ENCODE measurements around the gene SIGLEC15. TPM values are rescaled to one million over a fixed set of nuclear protein-coding genes. Genes with fewer than 3 reads are reported as not detected.

The SIGLEC15 gene
- total and polyA plus RNA-seq, 10 of the 15 experiments (the other 5 are each of a cell fraction or from before 2014, with no cell fraction given): 0.09 to 0.45 TPM; not detected in 8

DNA sequence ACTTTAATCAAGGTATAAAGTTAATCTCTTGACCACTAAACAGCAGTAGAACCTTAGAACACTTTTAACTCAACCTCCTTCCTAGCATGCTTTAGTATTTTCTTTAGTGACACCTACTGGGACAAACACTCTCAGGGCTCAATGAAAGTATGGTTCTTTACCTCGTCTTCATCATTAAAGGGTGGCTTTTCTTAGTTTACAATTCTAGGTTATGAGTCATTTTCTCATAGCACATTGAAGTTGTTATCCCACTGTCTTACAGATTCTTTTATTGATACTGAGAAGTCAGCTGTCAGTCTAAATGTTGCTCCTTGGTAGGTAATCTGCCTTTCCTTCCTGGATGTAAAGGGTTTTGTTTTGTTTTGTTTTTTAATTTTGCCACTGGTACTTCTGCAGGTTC is 38.0 kb downstream of the SIGLEC15 start (continued):
- TF ChIP-seq, protein P1, sequence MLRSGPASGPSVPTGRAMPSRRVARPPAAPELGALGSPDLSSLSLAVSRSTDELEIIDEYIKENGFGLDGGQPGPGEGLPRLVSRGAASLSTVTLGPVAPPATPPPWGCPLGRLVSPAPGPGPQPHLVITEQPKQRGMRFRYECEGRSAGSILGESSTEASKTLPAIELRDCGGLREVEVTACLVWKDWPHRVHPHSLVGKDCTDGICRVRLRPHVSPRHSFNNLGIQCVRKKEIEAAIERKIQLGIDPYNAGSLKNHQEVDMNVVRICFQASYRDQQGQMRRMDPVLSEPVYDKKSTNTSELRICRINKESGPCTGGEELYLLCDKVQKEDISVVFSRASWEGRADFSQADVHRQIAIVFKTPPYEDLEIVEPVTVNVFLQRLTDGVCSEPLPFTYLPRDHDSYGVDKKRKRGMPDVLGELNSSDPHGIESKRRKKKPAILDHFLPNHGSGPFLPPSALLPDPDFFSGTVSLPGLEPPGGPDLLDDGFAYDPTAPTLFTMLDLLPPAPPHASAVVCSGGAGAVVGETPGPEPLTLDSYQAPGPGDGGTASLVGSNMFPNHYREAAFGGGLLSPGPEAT (IDR thresholded peaks at IDR 0.05; ENCODE audit: low read depth): no peak
- TF ChIP-seq MEF2A (IDR thresholded peaks at IDR 0.05; ENCODE audit: insufficient read depth, low read depth, low read length): no peak
- TF ChIP-seq, protein P2, sequence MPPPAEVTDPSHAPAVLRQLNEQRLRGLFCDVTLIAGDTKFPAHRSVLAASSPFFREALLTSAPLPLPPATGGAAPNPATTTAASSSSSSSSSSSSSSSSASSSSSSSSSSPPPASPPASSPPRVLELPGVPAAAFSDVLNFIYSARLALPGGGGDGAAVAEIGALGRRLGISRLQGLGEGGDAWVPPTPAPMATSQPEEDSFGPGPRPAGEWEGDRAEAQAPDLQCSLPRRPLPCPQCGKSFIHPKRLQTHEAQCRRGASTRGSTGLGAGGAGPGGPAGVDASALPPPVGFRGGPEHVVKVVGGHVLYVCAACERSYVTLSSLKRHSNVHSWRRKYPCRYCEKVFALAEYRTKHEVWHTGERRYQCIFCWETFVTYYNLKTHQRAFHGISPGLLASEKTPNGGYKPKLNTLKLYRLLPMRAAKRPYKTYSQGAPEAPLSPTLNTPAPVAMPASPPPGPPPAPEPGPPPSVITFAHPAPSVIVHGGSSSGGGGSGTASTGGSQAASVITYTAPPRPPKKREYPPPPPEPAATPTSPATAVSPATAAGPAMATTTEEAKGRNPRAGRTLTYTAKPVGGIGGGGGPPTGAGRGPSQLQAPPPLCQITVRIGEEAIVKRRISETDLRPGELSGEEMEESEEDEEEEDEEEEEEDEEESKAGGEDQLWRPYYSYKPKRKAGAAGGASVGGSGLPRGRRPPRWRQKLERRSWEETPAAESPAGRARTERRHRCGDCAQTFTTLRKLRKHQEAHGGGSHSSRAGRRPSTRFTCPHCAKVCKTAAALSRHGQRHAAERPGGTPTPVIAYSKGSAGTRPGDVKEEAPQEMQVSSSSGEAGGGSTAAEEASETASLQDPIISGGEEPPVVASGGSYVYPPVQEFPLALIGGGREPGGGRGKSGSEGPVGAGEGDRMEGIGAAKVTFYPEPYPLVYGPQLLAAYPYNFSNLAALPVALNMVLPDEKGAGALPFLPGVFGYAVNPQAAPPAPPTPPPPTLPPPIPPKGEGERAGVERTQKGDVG (CRISPR knock-in tag; IDR thresholded peaks at IDR 0.05): no peak
- TF ChIP-seq POLR2A (IDR thresholded peaks at IDR 0.05; ENCODE audit: low read depth, low read length): no peak

DNA sequence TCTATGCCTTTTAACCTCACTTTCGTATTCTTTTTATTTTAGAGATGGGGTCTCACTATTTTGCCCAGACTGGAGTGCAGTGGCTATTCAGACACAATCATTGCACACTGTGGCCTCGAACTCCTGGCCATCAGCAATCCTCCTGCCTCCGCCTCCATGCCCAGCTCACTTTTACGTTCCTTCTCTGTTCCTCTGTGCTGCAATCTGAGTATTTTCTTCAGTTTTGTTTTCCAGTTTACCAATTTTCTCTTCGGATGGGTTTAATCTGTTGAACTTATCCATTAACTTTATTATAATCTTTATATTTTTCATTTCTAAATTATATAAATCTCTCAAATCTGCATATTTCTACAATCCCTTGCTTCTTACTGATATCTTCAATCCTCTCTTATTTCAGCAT is 38.6 kb downstream of the SIGLEC15 start:
- WGBS (ENCODE audit: insufficient coverage, insufficient replicate concordance, low lambda C conversion rate, missing lambda C conversion rate): 96% methylated on average over 5 of the region's 5 CpGs
- FAIRE-seq: no peak
- no peak for DNase-seq (ENCODE audit: low read depth, low spot score)
- no TSS peak for BruUV-seq (replicated peaks)
- ChIA-PET CTCF (interaction anchor here (10.8 kb wide), 1 partner anchor 15 kb away, joined by 81 read pairs; no protein-coding TSS in a partner anchor), RAD21 (ENCODE audit: unreplicated experiment) (no interaction called here), POLR2A (no interaction called here), SMC1A (ENCODE audit: uncharacterized antibody, unreplicated experiment) (no interaction called here)
- no peak overlapping the region for H3K4me2 ChIP-seq (ENCODE audit: control insufficient read depth, insufficient read depth)
- H3K4me1 ChIP-seq (ENCODE audit: control insufficient read depth, insufficient read depth, low read length): no peaks in the 10 kb centered on the region
- TF ChIP-seq MXI1 (IDR thresholded peaks at IDR 0.05; ENCODE audit: low read depth, low read length) (no peak), BCL11A (IDR thresholded peaks at IDR 0.05; ENCODE audit: low read depth, low read length) (no peak), CBX5 (IDR thresholded peaks at IDR 0.05; ENCODE audit: low read depth) (no peak)
- no peaks in the 10 kb centered on the region; the same call in 1 of the 3 replicates for H3K9me3 ChIP-seq (replicated peaks; ENCODE audit: control insufficient read depth, insufficient read depth, low read length)
- in situ Hi-C loops (cut with MboI) (no loop called here), intact Hi-C loops (cut with micrococcal nuclease; ENCODE audit: unreplicated experiment) (no loop called here)
- no peak for ATAC-seq
- H3K9ac ChIP-seq (ENCODE audit: control insufficient read depth, insufficient read depth, low read length): no peak overlapping the region
- no peak overlapping the region for H2AFZ ChIP-seq (ENCODE audit: control insufficient read depth, low read depth, low read length)
- H3K79me2 ChIP-seq (ENCODE audit: control insufficient read depth, insufficient read depth, low read length): no peaks in the 10 kb centered on the region
- no peak overlapping the region for H3K27ac ChIP-seq (ENCODE audit: control insufficient read depth, insufficient read depth)
- H4K20me1 ChIP-seq (ENCODE audit: control insufficient read depth, insufficient read depth): no peaks in the 10 kb centered on the region
- H3K27me3 ChIP-seq (replicated peaks in 1 of 2; ENCODE audit: control insufficient read depth in 2 of 2, insufficient read depth in 2 of 2, low read length in 1 of 2): no peaks in the 10 kb centered on the region
- H3K36me3 ChIP-seq (ENCODE audit: control insufficient read depth in 2 of 2, insufficient read depth in 2 of 2, low read length in 1 of 2): peaks cover 3 to 21% of the 10 kb centered on the region in 2 experiments
- no peak overlapping the region for H3K4me3 ChIP-seq

Data from GM12878 (cell line).